Measurements from ENCODE around the gene CLCA4.

GRCh38 chr1:86548839-86549238 is 2.0 kb downstream of the CLCA4 start:
- TF ChIP-seq EZH2 (IDR thresholded peaks at IDR 0.05; ENCODE audit: insufficient read depth, poor library complexity, severe bottlenecking) (no peak), EZH2phosphoT487 (IDR thresholded peaks at IDR 0.05; ENCODE audit: insufficient read depth, low read depth) (no peak)

Measured in GM23248 (cell line).